Stimulated activated CD8-positive, alpha-beta memory T cell treated with anti-CD3 and anti-CD28 coated beads, Interleukin-12 subunit alpha, Interleukin-12 subunit beta, amount 100 ng/mL, for 24 hours (primary cell): Measurements from ENCODE around the gene BATF.

Experiments used
- DNase-seq: peaks from one replicate; pipeline ENCODE4 v3.0.0-alpha.2; 2020; ENCODE audit errors: extremely low read depth

The BATF gene

DNA sequence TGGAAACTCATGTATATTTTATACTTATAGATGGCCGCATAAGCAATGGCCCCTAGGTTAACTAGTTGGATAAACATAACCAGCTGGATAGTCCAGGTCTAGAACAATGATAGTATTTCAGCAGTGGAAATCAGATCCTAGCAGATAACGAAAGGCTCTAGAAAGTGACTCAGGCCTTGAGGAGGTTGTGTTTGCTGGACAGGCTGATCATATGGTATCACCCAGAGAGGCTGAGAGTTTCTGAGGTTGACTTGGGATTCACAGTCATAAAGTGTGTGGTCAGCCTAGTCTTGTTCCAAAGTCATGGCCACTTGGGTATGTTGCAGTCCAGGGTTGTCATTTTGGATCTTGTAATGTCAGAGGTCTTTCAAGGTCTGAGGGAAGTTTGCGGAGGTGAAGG lies 73.0 kb downstream of the BATF start:
- DNase-seq: no peak
